Sigmoid colon (tissue), 7 donors: ENCODE data around the gene ANAPC4. TPM values are rescaled to one million over a fixed set of nuclear protein-coding genes. Genes with fewer than 3 reads are reported as not detected.

Experiments
- DNase-seq: peaks from one replicate; pipeline ENCODE4 v3.0.0-alpha.2; 2019
- H3K27ac ChIP-seq, 4 donors: fragments of 200-600 bp; sonication (generic); one replicate each; pipeline ENCODE4 v1.5.1; 2016 to 2019; ENCODE audit warnings: mild to moderate bottlenecking in 1 of 4
- H3K27me3 ChIP-seq, 3 donors: fragments of 200-600 bp; sonication (generic); one replicate each; pipeline ENCODE4 v1.5.1; 2019; ENCODE audit warnings: mild to moderate bottlenecking in 1 of 3
- H3K36me3 ChIP-seq, 4 donors: fragments of 200-600 bp; sonication (generic); one replicate each; pipeline ENCODE4 v1.5.1; 2016 to 2019
- H3K4me1 ChIP-seq, 4 donors: fragments of 200-600 bp; sonication (generic); one replicate each; pipeline ENCODE4 v1.5.1; 2017 to 2019
- H3K4me3 ChIP-seq, 4 donors: fragments of 200-600 bp; sonication (generic); one replicate each; pipeline ENCODE4 v1.5.1; 2017 to 2019; ENCODE audit warnings: mild to moderate bottlenecking in 2 of 4, moderate library complexity in 1 of 4
- H3K9me3 ChIP-seq, 4 donors: fragments of 200-600 bp in 3 of 4; sonication (generic) in 3 of 4; one replicate each; pipeline versions ENCODE4 v1.5.1 to v1.6.1; 2013 to 2019
- CTCF ChIP-seq, 4 experiments: fragments of 450-650 bp in 3 of 4; fragments of 200-600 bp in 1 of 4; IDR thresholded peaks; one replicate each; pipeline ENCODE4 v1.5.1; 2016 to 2019; ENCODE audit warnings: antibody characterized with exemption in 4 of 4, mild to moderate bottlenecking in 3 of 4, moderate library complexity in 2 of 4
- EP300 ChIP-seq, 4 donors: sonication (generic); formaldehyde crosslinking; IDR thresholded peaks; one replicate each; pipeline ENCODE4 v1.6.1; 2017; ENCODE audit warnings: antibody characterized with exemption in 4 of 4
- POLR2A ChIP-seq, 2 donors: fragments of 450-650 bp; IDR thresholded peaks; one replicate each; pipeline ENCODE4 v1.6.1; 2016; ENCODE audit warnings: antibody characterized with exemption in 2 of 2, mild to moderate bottlenecking in 2 of 2, moderate library complexity in 2 of 2
- POLR2AphosphoS5 ChIP-seq, 4 donors: sonication (generic); formaldehyde crosslinking; IDR thresholded peaks; one replicate each; pipeline ENCODE4 v1.6.1; 2017; ENCODE audit warnings: antibody characterized with exemption in 4 of 4
- WGBS, 2 donors: extraction: QIAGEN DNeasy Blood & Tissue Kit; methylation state at CpG; one replicate each; pipeline ENCODE4 v1.1.7; 2013; 5-methylcytosine and 5-hydroxymethylcytosine counted together
- intact Hi-C: fragments of 100-400 bp; cut with DNase I; formaldehyde crosslinking; loops from one replicate; pipeline ENCODE4 v1.15.1; 2023
- polyA plus RNA-seq, 3 donors: library from polyadenylated mRNA; stranded (reverse); fragments of 200-250 nt; gene quantifications; one replicate each; pipeline ENCODE4 v1.2.3, GENCODE V29; 2013
- total RNA-seq, 4 donors: library from RNA; depleted of rRNA; stranded (reverse); fragments of >200 nt; gene quantifications; one replicate each; pipeline ENCODE4 v1.1.0, GENCODE V29; 2016
- donor health status: healthy with polysubstance abuse.
- donor health status: Bipolar disorder and iron deficiency.
- donor health status: healthy.

ANAPC4 gene
- total and polyA plus RNA-seq, 7 donors = 8.8 to 75.1 (median 31.4) TPM

GRCh38 chr4:25350561-25350960, 26.5 kb upstream of the ANAPC4 start:
- no peaks in the 10 kb centered on the region for H3K27me3 ChIP-seq
- peaks cover 0 to 8% (median 0%) of the 10 kb centered on the region in 4 donors for H3K36me3 ChIP-seq
- WGBS, 2 donors = 88 to 94% methylated on average over 2 of the region's 2 CpGs
- no peaks in the 10 kb centered on the region for H3K9me3 ChIP-seq
- H3K4me1 ChIP-seq = peaks cover 0 to 14% (median 6%) of the 10 kb centered on the region in 4 donors
- H3K4me3 ChIP-seq = no peak overlapping the region
- no peak for DNase-seq
- no peak overlapping the region for H3K27ac ChIP-seq
- intact Hi-C loops = no loop called here
- no peak for TF ChIP-seq EP300 (IDR thresholded peaks at IDR 0.05)
- TF ChIP-seq POLR2AphosphoS5 (IDR thresholded peaks at IDR 0.05) = no peak
- TF ChIP-seq CTCF (IDR thresholded peaks at IDR 0.05) = no peak
- TF ChIP-seq POLR2A (IDR thresholded peaks at IDR 0.05) = no peak

DNA sequence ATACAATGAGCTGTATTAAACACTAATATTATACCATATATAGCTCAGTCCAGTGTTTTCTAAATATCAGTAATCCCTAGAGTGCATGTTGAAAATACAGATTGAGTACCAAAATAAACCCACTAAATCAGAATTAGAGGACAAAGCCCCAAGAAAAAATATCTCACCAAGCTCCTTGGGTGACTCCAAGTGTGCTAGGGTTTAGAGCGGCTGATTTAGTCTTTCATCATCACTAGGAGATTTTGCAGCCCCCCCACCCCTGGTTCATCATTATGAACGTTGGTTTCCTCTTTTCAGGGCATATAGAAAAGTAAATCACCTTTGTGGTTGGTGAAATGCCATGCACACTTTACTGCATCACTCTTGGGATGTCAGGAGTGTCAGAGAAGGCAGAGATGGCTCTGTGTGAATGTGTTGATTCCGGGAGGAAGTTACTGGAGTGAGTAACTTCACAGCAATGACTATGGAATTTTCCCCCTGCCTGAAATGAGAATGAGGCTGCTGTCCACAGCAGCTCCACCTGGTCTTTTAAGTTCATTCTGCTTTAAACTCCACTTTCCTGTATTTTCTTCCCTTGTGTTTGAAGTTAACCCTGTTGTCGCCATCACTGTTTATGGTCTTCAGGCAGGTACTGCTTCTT, 25.2 kb upstream of the ANAPC4 start:
- Histone ChIP-seq H3K4me1 (peaks cover 0 to 14% (median 6%) of the 10 kb centered on the region in 4 donors), H3K9me3 (no peaks in the 10 kb centered on the region), H3K27me3 (no peaks in the 10 kb centered on the region), H3K4me3 (no peak overlapping the region), H3K27ac (no peak overlapping the region), H3K36me3 (peaks cover 0 to 8% (median 0%) of the 10 kb centered on the region in 4 donors)
- no peak for TF ChIP-seq EP300 (IDR thresholded peaks at IDR 0.05)
- TF ChIP-seq POLR2A (IDR thresholded peaks at IDR 0.05) = no peak
- no peak for TF ChIP-seq CTCF (IDR thresholded peaks at IDR 0.05)
- no peak for TF ChIP-seq POLR2AphosphoS5 (IDR thresholded peaks at IDR 0.05)
- 88 to 90% methylated on average over 4 of the region's 4 CpGs for WGBS, 2 donors
- DNase-seq = no peak
- intact Hi-C loops = no loop called here

DNA sequence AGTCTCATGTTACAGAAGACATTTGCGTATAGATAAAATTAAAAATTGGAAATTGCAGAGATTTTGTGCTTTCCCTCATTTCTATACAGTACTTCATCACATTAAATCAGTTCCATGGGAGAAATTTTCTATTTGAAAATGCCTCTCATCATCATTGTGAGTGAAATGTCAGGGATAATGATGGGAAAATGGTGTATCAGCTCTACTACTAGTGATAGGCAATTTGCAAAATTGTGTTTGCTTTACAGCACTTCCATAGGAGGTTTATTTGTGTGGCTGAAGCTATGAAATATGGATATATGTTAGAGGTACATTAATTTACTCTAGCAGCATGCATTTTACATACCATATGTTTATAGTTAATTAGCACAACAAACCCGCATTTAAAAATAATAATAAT, 21.0 kb upstream of the ANAPC4 start:
- Histone ChIP-seq H3K27me3 (no peaks in the 10 kb centered on the region), H3K27ac (no peak overlapping the region), H3K4me1 (no peaks in the 10 kb centered on the region), H3K36me3 (peaks cover 0 to 17% (median 0%) of the 10 kb centered on the region in 4 donors), H3K4me3 (no peak overlapping the region), H3K9me3 (no peaks in the 10 kb centered on the region)
- no peak for DNase-seq
- WGBS, 2 donors = 96 to 99% methylated on average over 2 of the region's 2 CpGs
- TF ChIP-seq POLR2AphosphoS5 (IDR thresholded peaks at IDR 0.05) (no peak), EP300 (IDR thresholded peaks at IDR 0.05) (no peak), POLR2A (IDR thresholded peaks at IDR 0.05) (no peak), CTCF (IDR thresholded peaks at IDR 0.05) (no peak)
- intact Hi-C loops = no loop called here

- H3K4me1 ChIP-seq = no peaks in the 10 kb centered on the region
- intact Hi-C loops = no loop called here
- WGBS, 2 donors = 79% methylated on average over 14 of the region's 14 CpGs
- H3K9me3 ChIP-seq = no peaks in the 10 kb centered on the region
- DNase-seq = no peak
- peaks cover 0 to 26% (median 0%) of the 10 kb centered on the region in 4 donors for H3K36me3 ChIP-seq
- no peak overlapping the region for H3K27ac ChIP-seq
- no peaks in the 10 kb centered on the region for H3K27me3 ChIP-seq
- no peak for TF ChIP-seq CTCF (IDR thresholded peaks at IDR 0.05)
- TF ChIP-seq EP300 (IDR thresholded peaks at IDR 0.05) = no peak
- no peak for TF ChIP-seq POLR2AphosphoS5 (IDR thresholded peaks at IDR 0.05)
- TF ChIP-seq POLR2A (IDR thresholded peaks at IDR 0.05) = no peak
- no peak overlapping the region for H3K4me3 ChIP-seq
These were observed 18.4 kb upstream of the ANAPC4 start for GRCh38 chr4:25358515-25359275.
